HS-27A (cell line): ENCODE data around the gene ADAMTSL2.

Source experiments
- DNase-seq: peaks from one replicate; pipeline ENCODE4 v3.0.0-alpha.2; 2012; ENCODE audit warnings: low read depth, missing footprints

ADAMTSL2 gene

DNA sequence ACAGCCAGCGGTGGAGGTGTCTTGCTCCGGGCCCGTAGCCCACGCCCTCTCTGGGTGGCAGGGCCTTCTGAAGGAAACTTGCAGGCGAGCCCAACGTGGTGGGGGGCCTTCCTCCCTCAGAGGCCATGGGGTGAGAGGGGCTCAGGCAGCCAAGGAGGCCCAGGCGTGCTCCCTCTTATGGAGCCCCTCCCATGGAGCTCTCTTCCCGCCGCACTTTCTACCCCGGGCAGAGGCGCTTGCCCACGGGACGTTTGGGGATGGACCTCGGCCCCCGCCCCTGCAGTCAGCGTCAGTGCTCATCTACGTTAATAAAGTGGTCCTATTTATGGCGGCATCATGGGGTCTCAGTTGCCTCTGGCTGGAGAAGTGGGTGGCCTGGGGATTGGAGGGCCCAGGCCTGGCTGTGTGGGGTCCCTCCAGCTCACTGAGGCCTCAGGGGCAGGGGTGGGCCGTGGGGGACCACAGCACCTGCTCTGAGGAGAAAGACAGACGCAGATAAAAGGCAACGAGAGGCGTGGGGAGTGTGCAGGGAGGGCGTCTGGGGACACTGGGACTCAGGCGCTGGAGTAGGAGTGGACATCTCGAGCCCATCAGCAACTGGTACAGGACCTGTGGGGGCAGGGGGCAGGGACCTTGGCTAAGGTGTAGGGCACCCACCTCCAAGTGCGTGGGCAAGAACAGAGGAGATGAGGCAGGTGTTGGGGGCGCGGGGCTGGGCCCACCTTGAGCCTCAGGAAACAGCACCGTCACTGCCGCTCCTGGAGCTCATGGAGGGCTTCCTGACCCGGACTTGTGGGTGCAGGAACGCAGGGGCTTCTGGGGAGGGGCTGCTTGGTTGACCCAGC, 40.9 kb downstream of the ADAMTSL2 start:
- no peak for DNase-seq

DNA sequence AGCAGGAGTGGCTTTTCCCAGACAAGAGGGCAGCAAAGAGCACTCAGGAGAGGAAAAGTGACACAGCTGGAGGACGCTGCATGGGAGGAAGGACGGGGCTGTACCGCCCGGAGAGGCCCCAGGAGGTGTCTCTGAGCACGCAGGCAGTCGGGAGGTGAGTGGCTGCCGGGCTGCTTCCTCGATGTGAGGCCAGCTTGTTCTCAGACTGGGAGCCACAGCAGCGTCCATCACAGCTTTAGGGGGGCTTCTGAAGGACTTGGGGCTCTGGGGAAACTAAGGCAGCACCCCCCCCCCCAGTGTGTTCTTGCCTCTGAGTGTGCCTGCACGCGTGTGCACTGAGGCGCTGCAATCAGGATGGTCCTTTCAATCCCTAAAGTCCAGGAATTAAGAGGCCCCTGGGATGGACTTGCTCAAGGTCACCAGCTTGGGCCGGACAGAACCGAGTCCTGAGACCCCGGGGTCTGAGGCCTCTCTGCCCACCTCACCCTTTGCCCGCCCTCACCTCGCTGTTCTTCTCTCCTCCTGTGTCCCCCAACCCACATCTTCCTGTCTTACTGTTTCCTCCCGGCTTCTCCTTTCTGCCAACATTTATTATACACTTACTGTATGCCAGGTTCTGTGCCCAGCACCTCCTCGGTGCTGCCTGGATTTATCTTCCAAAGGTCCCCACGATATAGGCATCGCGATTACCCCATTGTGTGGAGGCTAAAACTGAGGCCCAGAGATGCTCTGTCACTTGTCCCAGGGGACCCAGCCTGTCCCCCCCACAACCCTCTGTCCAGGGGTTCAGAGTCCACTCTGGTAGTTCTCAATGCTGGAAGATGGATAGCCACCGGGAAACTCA, 41.7 kb downstream of the ADAMTSL2 start:
- DNase-seq: no peak

DNA sequence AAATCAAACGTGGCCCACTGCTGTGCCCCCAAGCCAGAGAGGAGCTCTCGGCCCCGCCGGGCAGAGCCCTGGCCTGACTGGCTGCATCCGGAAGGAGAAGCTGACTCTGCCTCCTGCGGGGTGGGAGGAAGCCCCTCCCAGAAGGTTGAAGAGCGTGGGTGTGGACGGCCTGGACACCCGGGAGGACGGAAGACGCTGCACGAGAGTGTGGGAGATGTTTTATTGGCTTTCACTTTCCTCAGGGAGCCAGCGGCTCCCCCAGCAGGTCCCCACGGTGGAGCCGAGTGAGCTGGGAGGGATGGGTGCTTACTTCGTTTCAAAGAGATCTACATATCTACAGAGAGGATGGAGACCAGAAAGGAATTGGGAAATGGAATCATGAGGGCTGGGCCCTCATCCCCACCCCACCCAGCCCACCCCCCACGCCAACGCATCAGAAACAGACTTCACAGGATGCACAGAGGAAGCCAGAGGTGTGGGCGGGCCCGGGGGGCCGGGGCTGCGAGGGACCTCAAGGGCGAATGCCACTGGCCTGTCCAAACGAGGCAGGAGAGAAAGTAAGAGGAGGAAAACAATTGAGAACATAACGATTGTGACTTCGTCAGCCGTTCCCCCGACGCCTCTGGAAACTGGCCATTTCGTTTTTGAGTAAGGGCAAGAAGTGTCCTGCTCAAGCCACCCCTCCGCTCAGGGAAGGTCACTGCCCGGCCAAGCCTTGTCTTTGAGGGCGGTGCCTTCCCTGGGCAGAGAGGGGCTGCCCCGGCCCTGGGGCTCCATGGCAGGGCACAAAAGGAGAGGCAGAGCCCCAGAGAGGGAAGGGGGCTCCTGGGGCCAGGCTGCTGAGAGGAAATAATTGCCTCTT, 42.6 kb downstream of the ADAMTSL2 start:
- DNase-seq: no peak

DNA sequence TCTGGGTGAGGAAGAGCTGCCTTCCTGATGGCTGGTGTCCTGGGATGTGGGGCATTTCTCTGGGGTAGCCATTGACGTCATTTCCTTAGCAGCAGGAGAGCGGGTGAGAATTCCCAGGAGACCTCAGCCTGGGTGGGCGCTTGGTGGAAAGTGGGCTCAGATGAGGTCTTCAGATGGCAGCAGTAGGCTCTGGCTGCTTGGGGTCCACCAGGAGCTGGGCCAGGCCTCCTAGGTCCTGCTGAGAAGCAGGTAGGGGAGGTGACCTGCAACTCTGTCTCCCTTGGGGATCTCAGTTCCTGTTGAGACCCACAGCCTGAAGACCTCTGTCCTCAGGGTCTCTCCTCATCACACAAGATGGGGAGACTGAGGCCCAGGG, 43.2 kb downstream of the ADAMTSL2 start:
- no peak for DNase-seq

DNA sequence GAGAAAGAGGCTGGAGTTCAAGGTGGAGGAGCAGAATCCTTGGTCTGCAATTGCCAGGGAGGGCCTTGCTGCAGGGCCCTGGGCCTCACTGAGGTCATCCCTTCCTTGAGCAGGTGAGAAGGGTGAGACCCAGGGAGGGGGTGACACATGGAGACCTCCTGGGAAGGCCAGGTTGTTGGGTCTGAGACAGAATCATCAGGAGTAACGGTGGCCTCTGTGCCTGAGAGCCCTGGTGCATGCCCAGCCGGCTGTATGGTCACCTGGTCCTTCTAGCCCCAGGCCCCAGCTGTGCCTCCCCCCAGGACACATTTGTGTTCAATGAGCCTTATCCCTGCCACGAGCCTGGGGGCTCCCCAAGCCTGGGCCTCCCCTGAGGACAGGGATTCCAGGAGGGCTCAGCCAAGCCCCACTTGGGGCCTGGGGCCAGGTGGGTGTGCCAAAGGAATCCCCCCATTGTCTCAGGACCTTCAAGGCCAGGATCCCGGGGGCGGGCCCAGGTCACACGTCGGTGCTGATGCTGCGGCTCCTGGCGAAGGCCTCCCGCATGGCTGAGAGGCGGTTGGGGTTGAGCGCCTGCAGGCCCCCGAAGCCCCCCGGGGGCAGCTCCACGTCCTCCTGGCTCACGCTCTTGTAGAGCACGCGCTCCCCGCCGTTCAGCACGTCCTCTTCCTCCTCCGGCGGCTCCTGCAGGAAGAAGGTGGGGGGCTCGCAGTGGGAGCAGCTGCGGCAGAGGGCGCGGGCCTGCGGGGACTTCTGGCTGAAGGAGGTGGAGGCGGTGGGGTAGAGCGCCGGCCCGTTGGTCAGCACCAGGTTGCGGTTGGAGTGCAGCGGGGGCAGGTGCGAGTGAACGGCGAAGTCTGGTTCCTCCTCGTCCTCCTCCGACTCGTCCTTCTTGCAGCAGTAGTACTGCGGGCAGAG, 44.3 kb downstream of the ADAMTSL2 start:
- no peak for DNase-seq

DNA sequence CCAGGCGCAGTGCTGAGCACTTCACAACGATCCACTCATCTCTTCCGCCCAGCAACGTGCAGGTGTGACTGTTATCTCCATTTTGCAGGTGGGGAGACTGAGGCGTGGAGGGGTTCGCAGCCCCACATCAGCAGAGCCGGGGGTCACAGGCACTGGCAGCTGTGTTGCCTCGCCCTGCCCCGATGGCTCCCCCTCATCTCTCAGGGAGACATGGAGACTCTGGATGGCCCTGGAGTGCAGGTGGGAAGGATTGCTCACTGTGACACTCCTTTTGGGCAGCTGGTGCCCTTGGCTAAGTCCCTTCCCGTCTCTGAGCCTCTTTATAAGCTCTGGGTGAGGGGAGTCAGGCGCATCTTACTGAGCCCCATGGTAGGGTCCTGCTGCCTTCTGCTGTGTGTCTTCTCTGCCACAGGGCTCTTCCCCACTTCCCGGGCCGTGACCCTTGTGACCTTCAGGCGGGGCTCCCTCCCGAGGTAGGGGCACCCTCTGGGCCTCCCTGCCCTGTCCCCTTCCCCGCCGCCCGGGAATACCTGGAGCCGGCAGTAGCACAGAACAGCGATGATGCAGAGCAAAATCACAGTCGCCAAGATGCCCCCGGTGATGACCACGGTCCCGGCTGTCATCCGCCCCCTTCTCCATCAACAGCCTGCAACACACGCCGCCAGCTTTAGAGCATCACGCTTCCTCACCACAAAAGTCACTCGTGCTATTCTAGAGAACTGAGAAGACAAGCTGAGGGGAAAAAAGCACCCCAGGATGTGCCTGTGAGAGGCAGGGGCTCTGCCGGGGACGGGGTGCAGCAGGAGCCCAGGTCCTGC, 45.3 kb downstream of the ADAMTSL2 start:
- no peak for DNase-seq

DNA sequence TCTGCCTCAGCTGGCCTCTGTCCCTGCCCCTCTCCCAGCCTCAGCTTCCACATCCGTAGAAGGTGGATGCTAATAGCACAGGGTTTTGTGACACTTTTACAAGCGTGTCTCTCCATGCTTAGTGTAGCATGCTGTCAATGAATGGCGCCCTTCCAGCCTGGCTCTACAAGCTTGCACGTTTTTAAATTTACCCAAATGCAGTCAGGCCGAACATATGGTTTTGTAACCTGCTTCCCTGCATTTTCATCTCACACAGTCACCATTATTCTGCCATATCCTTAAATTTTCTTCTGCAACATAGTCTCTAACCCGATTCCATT, 45.9 kb downstream of the ADAMTSL2 start:
- no peak for DNase-seq

DNA sequence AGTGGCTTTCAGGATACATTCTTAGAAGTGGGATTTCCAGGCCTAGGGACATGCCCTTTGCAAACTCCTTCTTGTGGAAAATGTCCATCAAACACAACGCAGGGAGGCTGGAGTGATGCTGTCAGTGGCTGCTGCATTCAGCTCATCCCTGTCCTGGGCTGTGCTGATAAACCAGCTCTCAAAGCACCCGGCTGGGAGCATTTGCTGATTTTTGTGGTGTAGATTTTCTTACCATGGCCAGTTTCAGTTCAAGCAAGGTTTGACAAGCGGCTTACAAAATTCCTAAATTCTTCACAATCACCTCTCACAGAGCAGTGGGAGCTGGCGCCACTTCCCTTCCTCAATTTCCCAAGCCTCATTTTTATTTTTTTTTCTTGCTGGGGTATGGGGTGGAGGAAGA, 46.5 kb downstream of the ADAMTSL2 start:
- no peak for DNase-seq

DNA sequence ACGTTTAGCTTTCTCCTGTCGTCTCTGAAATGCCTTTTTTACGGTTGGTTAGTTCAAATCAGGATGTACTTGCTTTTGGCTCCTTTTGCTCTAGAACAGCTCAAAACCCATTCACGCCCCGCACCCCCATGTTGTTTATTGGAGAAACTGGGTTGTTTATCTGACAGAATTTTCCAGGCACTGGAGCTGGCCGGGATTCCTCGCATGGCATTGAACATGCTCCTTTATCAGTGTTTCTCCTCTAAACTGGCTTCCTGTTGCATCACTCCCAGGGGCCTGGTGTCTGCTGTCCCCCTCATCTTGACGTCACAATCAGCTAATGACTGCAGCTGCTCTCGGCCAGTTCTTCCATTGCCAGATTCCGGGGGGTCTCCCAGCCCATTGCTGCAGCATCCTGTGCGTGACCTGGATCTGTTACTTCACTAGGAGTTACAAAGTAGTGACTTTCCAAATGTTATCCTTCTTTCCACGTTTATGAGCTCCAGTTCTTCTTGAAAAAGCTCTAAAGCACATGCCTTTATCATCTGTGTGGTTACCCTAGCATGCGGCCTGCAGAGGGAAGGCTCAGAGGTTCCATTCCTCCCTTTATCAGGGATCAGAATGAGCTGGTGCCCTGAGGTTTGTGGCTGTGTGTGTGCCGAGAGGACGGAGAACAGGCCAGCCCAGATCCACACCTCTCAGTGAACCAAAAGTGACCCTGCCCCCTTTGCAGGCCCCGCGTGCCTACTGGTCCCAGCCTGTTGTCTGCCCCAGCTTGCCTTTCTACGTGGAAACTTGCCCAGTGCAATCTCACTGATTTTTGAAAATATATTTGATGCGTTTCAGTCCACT, 47.2 kb downstream of the ADAMTSL2 start:
- no peak for DNase-seq

DNA sequence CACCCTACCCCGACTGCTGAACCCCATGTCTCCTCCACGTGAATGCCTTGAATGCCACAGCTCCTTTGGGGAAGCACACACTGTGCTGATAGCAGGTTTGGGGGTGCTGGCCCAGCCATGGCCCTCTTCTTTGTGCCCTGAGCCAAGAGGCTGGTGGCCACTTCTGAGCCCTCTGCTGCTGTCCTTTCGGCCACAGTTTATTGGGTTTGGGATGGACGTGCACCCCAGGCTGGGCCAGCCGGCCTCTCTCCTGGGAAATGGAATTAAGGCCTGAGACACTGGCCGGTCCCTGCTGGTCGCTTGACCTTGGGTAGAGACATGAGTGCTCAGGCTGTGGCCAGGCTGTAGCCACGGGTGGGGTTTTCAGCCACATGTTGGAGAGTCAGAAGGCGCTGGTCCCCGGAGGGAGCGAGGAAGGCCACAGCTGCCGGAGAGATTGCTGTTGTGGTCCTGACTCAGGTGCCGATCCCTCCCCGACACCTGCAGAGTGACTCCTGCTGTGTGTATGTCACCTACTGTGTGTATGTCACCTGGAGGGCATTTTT, 48.1 kb downstream of the ADAMTSL2 start:
- no peak for DNase-seq

DNA sequence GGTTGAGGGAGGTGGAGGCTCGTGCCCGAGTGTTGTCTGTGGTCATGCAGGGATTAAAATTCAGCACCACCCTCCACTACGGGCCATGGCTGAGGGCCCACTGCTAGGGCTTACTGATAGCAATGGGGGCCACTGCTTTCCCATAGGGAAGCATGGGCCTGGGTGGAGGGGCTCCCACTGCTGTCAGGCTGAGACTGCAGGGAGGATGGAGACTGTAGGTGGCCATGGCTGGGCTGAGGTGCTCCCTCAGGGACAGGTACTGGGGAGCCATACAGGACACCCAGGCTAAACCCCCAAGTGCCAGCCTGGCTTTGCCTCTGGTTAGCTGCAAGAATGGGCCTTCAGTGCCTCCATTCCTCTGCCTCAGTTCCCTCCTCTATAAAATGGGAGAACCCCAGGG, 48.6 kb downstream of the ADAMTSL2 start:
- DNase-seq: no peak

DNA sequence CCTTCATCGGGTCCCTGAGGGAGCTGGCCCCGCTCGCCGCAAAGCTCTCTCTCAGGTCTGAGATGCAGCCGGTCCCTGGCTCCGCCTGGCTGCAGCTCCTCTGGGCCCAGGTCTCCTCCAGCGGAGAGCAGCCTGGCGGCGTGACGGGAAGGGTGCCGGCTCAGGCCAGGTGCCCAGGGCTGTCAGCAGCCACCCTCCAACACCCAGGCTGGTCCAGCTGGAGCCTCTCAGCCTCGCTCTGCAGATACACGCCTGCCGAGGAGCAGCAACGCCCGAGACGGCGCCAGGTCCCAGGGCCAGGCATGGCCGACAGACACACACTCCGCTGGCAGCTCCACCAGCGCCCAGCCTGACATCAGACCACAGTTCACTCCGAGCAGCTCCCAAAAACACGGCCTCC, 49.1 kb downstream of the ADAMTSL2 start:
- no peak for DNase-seq

DNA sequence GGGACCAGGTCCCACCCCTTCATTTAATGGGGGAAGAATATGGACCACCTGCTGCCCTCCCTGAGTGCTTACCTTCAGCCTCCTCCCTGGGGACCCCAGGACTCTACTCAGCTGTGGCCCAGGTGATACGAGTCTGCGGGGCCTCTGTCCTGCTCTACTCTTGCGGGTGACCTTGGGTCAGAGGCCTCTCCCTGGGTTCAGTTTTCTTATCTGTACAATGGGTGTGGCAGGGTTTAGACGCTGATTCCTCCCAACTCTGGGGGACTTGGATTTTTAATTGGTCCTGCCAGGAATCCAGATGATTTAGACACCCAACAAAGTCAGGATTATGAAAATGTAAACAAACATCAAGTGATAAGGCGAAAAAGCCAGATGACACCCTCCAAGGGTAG, 49.7 kb downstream of the ADAMTSL2 start:
- DNase-seq: no peak

DNA sequence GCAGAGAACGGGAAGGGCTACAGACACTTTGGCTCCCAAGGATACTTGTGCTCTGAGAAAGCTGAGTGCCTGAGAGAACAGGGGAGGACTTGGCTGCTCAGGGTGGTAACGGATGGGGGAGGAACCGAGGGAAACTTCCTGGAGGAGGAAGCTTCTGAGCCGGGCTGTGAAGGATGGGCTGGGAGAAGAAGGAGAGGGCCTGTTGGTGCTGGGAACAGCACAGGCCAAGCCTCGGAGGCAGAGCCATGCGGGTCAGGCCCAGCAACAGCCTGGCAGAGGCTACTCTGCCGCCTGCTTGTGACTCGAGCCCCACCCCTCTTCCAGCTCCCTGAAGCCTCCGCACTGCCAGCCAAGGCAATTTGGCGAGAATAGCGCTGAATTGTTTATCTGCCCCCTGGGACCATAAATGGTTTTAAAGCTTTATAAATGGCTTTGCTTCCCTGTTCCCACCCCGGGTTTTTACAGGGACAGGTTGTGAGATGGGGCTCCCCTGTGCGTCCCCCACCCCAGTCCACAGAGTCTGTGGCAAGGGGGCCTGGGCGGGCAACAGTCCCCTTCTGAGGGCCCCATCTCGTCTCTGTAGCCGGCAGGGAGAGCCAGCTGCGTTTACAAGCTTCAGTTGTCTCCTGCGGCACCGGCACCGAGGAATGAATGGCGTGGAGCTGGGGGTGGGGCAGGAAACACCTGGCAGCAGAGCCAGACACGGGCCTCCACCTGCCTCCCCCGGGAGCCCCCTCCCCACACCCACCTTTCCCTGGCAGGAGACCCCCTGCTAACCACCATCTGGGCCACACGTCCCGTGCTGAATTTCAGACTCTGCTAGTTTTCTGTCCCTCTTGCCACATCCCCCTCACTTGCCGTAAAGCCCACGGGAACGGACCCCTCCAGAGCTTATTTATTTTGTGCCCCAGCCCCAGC, 50.3 kb downstream of the ADAMTSL2 start:
- DNase-seq: no peak

DNA sequence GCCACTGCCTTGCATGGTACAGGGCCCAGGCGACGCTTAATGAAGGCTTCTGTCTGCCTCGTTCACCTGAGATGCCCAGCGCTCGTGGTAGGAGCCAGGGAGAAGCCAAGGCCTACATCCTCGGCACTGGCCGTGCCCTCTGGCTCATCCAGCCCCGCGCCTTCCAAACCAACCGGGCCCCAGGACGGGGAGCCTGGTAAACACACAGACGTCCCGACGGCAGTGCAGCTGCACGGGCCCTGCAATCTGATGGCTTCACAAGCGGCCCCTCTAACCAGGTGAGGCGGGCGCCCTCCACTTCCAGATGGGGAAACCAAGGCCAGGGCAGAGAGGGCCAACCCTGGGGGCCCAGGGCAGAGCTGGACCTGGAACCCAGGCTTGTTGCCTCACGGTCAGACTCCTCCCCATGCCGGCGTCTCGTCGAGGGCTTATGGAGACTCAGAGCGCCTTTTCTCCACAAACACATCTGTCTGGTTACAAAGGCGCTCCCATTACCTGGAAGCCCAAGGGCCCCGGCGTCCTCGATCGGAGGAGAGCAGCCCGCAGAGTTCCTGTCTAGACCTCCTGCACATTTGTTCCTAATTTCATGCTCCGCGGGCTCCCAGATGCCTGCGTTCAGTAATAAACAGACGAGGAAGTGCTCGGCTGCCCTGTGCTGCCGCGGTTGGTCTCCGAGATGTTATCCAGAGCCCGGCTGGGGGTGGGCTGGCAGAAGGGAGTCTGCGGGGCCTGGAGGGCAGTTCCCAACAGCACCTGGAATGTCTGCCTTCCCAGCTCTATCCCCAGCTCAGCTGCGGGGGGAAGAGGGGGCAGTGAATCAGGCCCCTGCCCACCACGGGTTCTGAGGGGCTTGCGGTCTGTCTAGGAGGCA, 51.2 kb downstream of the ADAMTSL2 start:
- no peak for DNase-seq

DNA sequence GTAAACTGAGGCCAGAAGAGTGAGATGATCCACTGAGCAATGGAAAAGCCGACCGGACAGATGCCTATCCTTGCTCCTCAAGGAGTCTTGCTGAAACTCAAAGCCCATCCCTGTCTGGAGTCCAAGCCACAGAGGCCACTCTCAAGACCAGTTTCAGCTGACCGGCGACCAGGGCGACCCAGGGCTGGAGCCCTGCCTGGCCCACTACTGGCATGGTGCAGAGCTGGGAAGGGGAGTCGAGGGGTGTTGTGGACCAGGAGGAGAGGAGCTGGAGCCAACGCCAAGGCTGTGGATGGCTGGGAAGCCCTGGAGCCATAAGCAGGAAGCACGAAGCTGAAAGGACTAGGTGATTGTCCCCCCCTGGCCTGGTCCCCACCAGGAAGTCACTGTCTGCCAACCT, 52.5 kb downstream of the ADAMTSL2 start:
- no peak for DNase-seq

DNA sequence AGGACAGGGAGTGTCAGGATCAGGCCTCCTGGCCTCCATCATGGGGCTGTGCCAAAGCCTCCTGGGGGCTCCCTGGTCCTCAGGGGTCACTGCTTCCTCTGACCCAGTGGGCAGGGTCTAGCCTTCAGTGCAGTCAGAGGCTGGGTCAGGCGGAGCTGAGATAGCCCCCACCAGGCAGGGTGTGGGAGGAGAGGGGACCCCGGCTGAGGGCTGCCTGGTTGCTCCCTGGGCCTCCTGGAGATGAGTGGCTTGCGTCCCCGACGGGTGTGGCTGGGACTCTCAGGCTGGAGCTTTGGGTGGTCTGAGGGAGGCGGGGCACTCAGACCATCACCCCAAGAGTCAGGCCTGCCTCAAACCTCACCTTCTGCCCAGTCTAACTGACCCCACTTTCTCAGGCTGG, 53.0 kb downstream of the ADAMTSL2 start:
- no peak for DNase-seq
